Activated naive CD4-positive, alpha-beta T cell treated with anti-CD3 and anti-CD28 coated beads, Interleukin-2, amount 50 U/mL, for 24 hours (primary cell): ENCODE measurements around the gene CTSL.

Source experiments
- H3K27ac Mint-ChIP-seq: one replicate; pipeline ENCODE4 v1.8.0; 2021; ENCODE audit warnings: mild to moderate bottlenecking, mixed read lengths
- H3K27me3 Mint-ChIP-seq: one replicate; pipeline ENCODE4 v1.8.0; 2021; ENCODE audit warnings: mixed read lengths
- H3K36me3 Mint-ChIP-seq: one replicate; pipeline ENCODE4 v1.8.0; 2021; ENCODE audit warnings: mixed read lengths
- H3K4me1 Mint-ChIP-seq: one replicate; pipeline ENCODE4 v1.8.0; 2021; ENCODE audit warnings: mixed read lengths
- H3K4me3 Mint-ChIP-seq: one replicate; pipeline ENCODE4 v1.8.0; 2021; ENCODE audit warnings: mild to moderate bottlenecking, mixed read lengths
- H3K9me3 Mint-ChIP-seq: one replicate; pipeline ENCODE4 v1.8.0; 2021; ENCODE audit warnings: mixed read lengths

CTSL gene

GRCh38 chr9:87694236-87694755 lies 31.6 kb upstream of the CTSL start:
- no peaks in the 10 kb centered on the region for H3K27me3 Mint-ChIP-seq
- no peak overlapping the region for H3K27ac Mint-ChIP-seq
- H3K4me1 Mint-ChIP-seq, result no peaks in the 10 kb centered on the region
- peaks cover 10% of the 10 kb centered on the region for H3K36me3 Mint-ChIP-seq
- H3K4me3 Mint-ChIP-seq, result no peak overlapping the region
- no peaks in the 10 kb centered on the region for H3K9me3 Mint-ChIP-seq

- Mint-ChIP-seq H3K27me3 (no peaks in the 10 kb centered on the region), H3K36me3 (peaks cover 10% of the 10 kb centered on the region), H3K9me3 (no peaks in the 10 kb centered on the region), H3K27ac (no peak overlapping the region), H3K4me3 (no peak overlapping the region), H3K4me1 (no peaks in the 10 kb centered on the region)
Observed at GRCh38 chr9:87695523-87695922, 30.4 kb upstream of the CTSL start.

- Mint-ChIP-seq H3K27me3 (no peaks in the 10 kb centered on the region), H3K27ac (no peak overlapping the region), H3K9me3 (no peaks in the 10 kb centered on the region), H3K36me3 (peaks cover 10% of the 10 kb centered on the region), H3K4me1 (no peaks in the 10 kb centered on the region), H3K4me3 (no peak overlapping the region)
Observed at GRCh38 chr9:87696641-87697040, 29.3 kb upstream of the CTSL start.

GRCh38 chr9:87698069-87698809 lies 27.7 kb upstream of the CTSL start:
- Mint-ChIP-seq H3K9me3 (no peaks in the 10 kb centered on the region), H3K27ac (no peak overlapping the region), H3K27me3 (no peaks in the 10 kb centered on the region), H3K36me3 (peaks cover 6% of the 10 kb centered on the region), H3K4me1 (peaks cover 5% of the 10 kb centered on the region), H3K4me3 (no peak overlapping the region)

- peaks cover 5% of the 10 kb centered on the region for H3K4me1 Mint-ChIP-seq
- H3K27me3 Mint-ChIP-seq, result no peaks in the 10 kb centered on the region
- no peak overlapping the region for H3K27ac Mint-ChIP-seq
- H3K9me3 Mint-ChIP-seq, result no peaks in the 10 kb centered on the region
- peaks cover 2% of the 10 kb centered on the region for H3K36me3 Mint-ChIP-seq
- no peak overlapping the region for H3K4me3 Mint-ChIP-seq
Observed at GRCh38 chr9:87699835-87700234, 26.1 kb upstream of the CTSL start.

- H3K9me3 Mint-ChIP-seq, result no peaks in the 10 kb centered on the region
- no peaks in the 10 kb centered on the region for H3K27me3 Mint-ChIP-seq
- no peak overlapping the region for H3K27ac Mint-ChIP-seq
- no peak overlapping the region for H3K4me3 Mint-ChIP-seq
- H3K4me1 Mint-ChIP-seq, result peaks cover 5% of the 10 kb centered on the region
- no peaks in the 10 kb centered on the region for H3K36me3 Mint-ChIP-seq
Observed at GRCh38 chr9:87701491-87701890, 24.4 kb upstream of the CTSL start.

GRCh38 chr9:87701931-87702421 lies 23.9 kb upstream of the CTSL start:
- no peaks in the 10 kb centered on the region for H3K36me3 Mint-ChIP-seq
- no peaks in the 10 kb centered on the region for H3K9me3 Mint-ChIP-seq
- peaks cover 5% of the 10 kb centered on the region for H3K4me1 Mint-ChIP-seq
- H3K4me3 Mint-ChIP-seq, result no peak overlapping the region
- H3K27ac Mint-ChIP-seq, result no peak overlapping the region
- no peaks in the 10 kb centered on the region for H3K27me3 Mint-ChIP-seq

- H3K27me3 Mint-ChIP-seq, result no peaks in the 10 kb centered on the region
- no peak overlapping the region for H3K4me3 Mint-ChIP-seq
- no peaks in the 10 kb centered on the region for H3K9me3 Mint-ChIP-seq
- peaks cover 11% of the 10 kb centered on the region for H3K4me1 Mint-ChIP-seq
- H3K36me3 Mint-ChIP-seq, result no peaks in the 10 kb centered on the region
- no peak overlapping the region for H3K27ac Mint-ChIP-seq
Observed at GRCh38 chr9:87702921-87703320, 23.0 kb upstream of the CTSL start.

GRCh38 chr9:87703636-87704276 lies 22.2 kb upstream of the CTSL start:
- H3K4me1 Mint-ChIP-seq, result peaks cover 18% of the 10 kb centered on the region
- no peaks in the 10 kb centered on the region for H3K36me3 Mint-ChIP-seq
- no peak overlapping the region for H3K27ac Mint-ChIP-seq
- H3K27me3 Mint-ChIP-seq, result no peaks in the 10 kb centered on the region
- no peaks in the 10 kb centered on the region for H3K9me3 Mint-ChIP-seq
- no peak overlapping the region for H3K4me3 Mint-ChIP-seq

GRCh38 chr9:87704342-87704741 lies 21.6 kb upstream of the CTSL start:
- Mint-ChIP-seq H3K4me1 (peaks cover 24% of the 10 kb centered on the region), H3K4me3 (no peak overlapping the region), H3K9me3 (no peaks in the 10 kb centered on the region), H3K27ac (no peak overlapping the region), H3K36me3 (no peaks in the 10 kb centered on the region), H3K27me3 (no peaks in the 10 kb centered on the region)

GRCh38 chr9:87706066-87706739 lies 19.7 kb upstream of the CTSL start:
- H3K27ac Mint-ChIP-seq, result no peak overlapping the region
- no peaks in the 10 kb centered on the region for H3K36me3 Mint-ChIP-seq
- H3K4me1 Mint-ChIP-seq, result peaks cover 38% of the 10 kb centered on the region
- H3K9me3 Mint-ChIP-seq, result no peaks in the 10 kb centered on the region
- H3K4me3 Mint-ChIP-seq, result no peak overlapping the region
- H3K27me3 Mint-ChIP-seq, result no peaks in the 10 kb centered on the region

GRCh38 chr9:87707805-87708506 lies 18.0 kb upstream of the CTSL start:
- H3K4me1 Mint-ChIP-seq, result peaks cover 38% of the 10 kb centered on the region
- no peaks in the 10 kb centered on the region for H3K9me3 Mint-ChIP-seq
- no peak overlapping the region for H3K4me3 Mint-ChIP-seq
- H3K27me3 Mint-ChIP-seq, result no peaks in the 10 kb centered on the region
- no peaks in the 10 kb centered on the region for H3K36me3 Mint-ChIP-seq
- no peak overlapping the region for H3K27ac Mint-ChIP-seq

- Mint-ChIP-seq H3K4me3 (peak overlapping the region; percentile 67), H3K27me3 (no peaks in the 10 kb centered on the region), H3K4me1 (peaks cover 43% of the 10 kb centered on the region), H3K9me3 (no peaks in the 10 kb centered on the region), H3K27ac (peak overlapping the region; percentile 42), H3K36me3 (no peaks in the 10 kb centered on the region)
Observed at GRCh38 chr9:87708546-87708945, 17.4 kb upstream of the CTSL start.

GRCh38 chr9:87708986-87709728 lies 16.8 kb upstream of the CTSL start:
- Mint-ChIP-seq H3K36me3 (no peaks in the 10 kb centered on the region), H3K4me3 (peak overlapping the region; percentile 67), H3K27ac (peak overlapping the region; percentile 42), H3K4me1 (peaks cover 45% of the 10 kb centered on the region), H3K9me3 (no peaks in the 10 kb centered on the region), H3K27me3 (no peaks in the 10 kb centered on the region)

GRCh38 chr9:87710443-87710842 lies 15.5 kb upstream of the CTSL start:
- H3K4me1 Mint-ChIP-seq, result peaks cover 45% of the 10 kb centered on the region
- H3K27me3 Mint-ChIP-seq, result no peaks in the 10 kb centered on the region
- H3K27ac Mint-ChIP-seq, result no peak overlapping the region
- no peaks in the 10 kb centered on the region for H3K9me3 Mint-ChIP-seq
- no peak overlapping the region for H3K4me3 Mint-ChIP-seq
- H3K36me3 Mint-ChIP-seq, result no peaks in the 10 kb centered on the region
